ENCODE results near the gene LMO3.

- TF ChIP-seq CTCF (IDR thresholded peaks at IDR 0.05), result no peak
- TF ChIP-seq POLR2A (IDR thresholded peaks at IDR 0.05; ENCODE audit: low read length), result no peak
- no peak for TF ChIP-seq RAD21 (conservative IDR thresholded peaks at IDR 0.05 in 1 of 2, IDR thresholded peaks at IDR 0.05 in 1 of 2)
- TF ChIP-seq USF2 (IDR thresholded peaks at IDR 0.05), result no peak
- TF ChIP-seq EP300 (IDR thresholded peaks at IDR 0.05), result no peak
- no peak for TF ChIP-seq REST (IDR thresholded peaks at IDR 0.05)
- no peak for TF ChIP-seq ZSCAN20 (CRISPR knock-in tag; IDR thresholded peaks at IDR 0.05)
- TF ChIP-seq MAX (IDR thresholded peaks at IDR 0.05), result no peak
- TF ChIP-seq ZC3H11A (IDR thresholded peaks at IDR 0.05), result no peak
Measured at GRCh38 chr12:16583969-16584745, 21.8 kb downstream of the LMO3 start.

Measured in A549 (cell line).